GM23338 (cell line): Measurements from ENCODE around the gene NLGN4X.

Experiments used
- CTCF ChIP-seq, 2 experiments: fragments of 200-600 bp in 1 of 2; sonication (generic) in 1 of 2; conservative IDR thresholded peaks; 2 replicates each; pipeline versions ENCODE4 v1.5.1 to v1.6.1; 2016 to 2017; ENCODE audit warnings: antibody characterized with exemption in 2 of 2, low read depth in 2 of 2, mild to moderate bottlenecking in 2 of 2, moderate library complexity in 1 of 2
- EZH2 ChIP-seq: fragments of 200-600 bp; sonication (generic); IDR thresholded peaks from one replicate; pipeline ENCODE4 v1.8.0; 2017; ENCODE audit warnings: antibody characterized with exemption, mild to moderate bottlenecking, low read depth; ENCODE audit not compliant: unreplicated experiment

GRCh38 chrX:6052111-6052745 lies 176.4 kb downstream of the NLGN4X start:
- TF ChIP-seq EZH2 (no peak), CTCF (conservative IDR thresholded peaks at IDR 0.05; ENCODE audit: low read depth in 2 of 2) (no peak)
